Measurements from ENCODE around the gene MCC.

DNA sequence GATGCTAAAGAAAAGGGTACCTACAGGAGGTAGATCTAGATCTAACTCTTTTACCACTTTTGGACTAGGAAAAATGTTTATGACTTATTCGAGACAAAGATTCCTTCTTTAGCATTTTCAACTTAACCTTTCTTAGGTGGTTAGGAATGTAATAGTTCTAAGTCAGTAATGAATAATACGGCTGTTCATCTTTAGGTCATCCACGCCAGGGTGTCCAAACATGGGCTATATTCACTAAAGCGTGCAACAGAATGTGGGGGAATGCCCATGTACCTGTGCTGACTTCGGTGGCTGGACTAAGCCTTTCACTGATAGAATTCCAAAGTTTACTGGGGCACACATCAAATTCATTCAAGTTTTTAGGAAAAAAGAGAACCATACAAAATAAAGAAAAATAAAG, 218.2 kb downstream of the MCC start:
- TF ChIP-seq, protein P1, sequence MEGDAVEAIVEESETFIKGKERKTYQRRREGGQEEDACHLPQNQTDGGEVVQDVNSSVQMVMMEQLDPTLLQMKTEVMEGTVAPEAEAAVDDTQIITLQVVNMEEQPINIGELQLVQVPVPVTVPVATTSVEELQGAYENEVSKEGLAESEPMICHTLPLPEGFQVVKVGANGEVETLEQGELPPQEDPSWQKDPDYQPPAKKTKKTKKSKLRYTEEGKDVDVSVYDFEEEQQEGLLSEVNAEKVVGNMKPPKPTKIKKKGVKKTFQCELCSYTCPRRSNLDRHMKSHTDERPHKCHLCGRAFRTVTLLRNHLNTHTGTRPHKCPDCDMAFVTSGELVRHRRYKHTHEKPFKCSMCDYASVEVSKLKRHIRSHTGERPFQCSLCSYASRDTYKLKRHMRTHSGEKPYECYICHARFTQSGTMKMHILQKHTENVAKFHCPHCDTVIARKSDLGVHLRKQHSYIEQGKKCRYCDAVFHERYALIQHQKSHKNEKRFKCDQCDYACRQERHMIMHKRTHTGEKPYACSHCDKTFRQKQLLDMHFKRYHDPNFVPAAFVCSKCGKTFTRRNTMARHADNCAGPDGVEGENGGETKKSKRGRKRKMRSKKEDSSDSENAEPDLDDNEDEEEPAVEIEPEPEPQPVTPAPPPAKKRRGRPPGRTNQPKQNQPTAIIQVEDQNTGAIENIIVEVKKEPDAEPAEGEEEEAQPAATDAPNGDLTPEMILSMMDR (conservative IDR thresholded peaks at IDR 0.05 in 1 of 2, IDR thresholded peaks at IDR 0.05 in 1 of 2; ENCODE audit: extremely low read depth in 1 of 2, insufficient read depth in 1 of 2, low read depth in 1 of 2, low read length in 2 of 2): no peak
- TF ChIP-seq EZH2 (IDR thresholded peaks at IDR 0.05; ENCODE audit: borderline replicate concordance, low read length): no peak
